ENCODE data around the gene XKR7. TPM values are rescaled to one million over a fixed set of nuclear protein-coding genes. Genes with fewer than 3 reads are reported as not detected.
"Not testable (repeated sequence)": the region's sequence is repeated elsewhere in the genome, so short reads cannot be mapped to it uniquely, and the experiment has no call there.

Gene XKR7
- total RNA-seq, 1 experiment from 2014 or later, result not detected

- Histone ChIP-seq H3K4me1 (ENCODE audit: low read length) (peaks cover 7% of the 10 kb centered on the region), H3K9me2 (replicated peaks; ENCODE audit: insufficient read depth, low read length) (no peaks in the 10 kb centered on the region), H3K36me3 (ENCODE audit: insufficient read depth, low read length) (no peaks in the 10 kb centered on the region), H3K9me3 (ENCODE audit: low read length) (no peaks in the 10 kb centered on the region), H3K79me2 (ENCODE audit: low read length) (no peaks in the 10 kb centered on the region), H4K20me1 (ENCODE audit: insufficient read depth, low read depth, low read length) (no peaks in the 10 kb centered on the region), H3K4me2 (ENCODE audit: low read depth, low read length, poor library complexity, severe bottlenecking) (no peak overlapping the region), H3K9ac (ENCODE audit: low read length) (no peak overlapping the region), H3K27me3 (ENCODE audit: low read length) (no peaks in the 10 kb centered on the region), H3K27ac (ENCODE audit: low read length) (no peak overlapping the region), H3K4me3 (ENCODE audit: low read length) (no peak overlapping the region), H2AFZ (ENCODE audit: low read length) (no peak overlapping the region)
- no peak for DNase-seq
Measured at GRCh38 chr20:31923388-31924331, 44.3 kb upstream of the XKR7 start.

GRCh38 chr20:31924561-31924960 lies 43.4 kb upstream of the XKR7 start:
- H3K4me2 ChIP-seq (ENCODE audit: low read depth, low read length, poor library complexity, severe bottlenecking), result no peak overlapping the region

GRCh38 chr20:31925631-31926030 lies 42.3 kb upstream of the XKR7 start:
- H3K27ac ChIP-seq (ENCODE audit: low read length), result no peak overlapping the region

More at GRCh38 chr20:31924561-31924960, 43.4 kb upstream of the XKR7 start:
- H3K79me2 ChIP-seq (ENCODE audit: low read length), result no peaks in the 10 kb centered on the region
- H3K27me3 ChIP-seq (ENCODE audit: low read length), result no peaks in the 10 kb centered on the region
- DNase-seq, result no peak
- no peaks in the 10 kb centered on the region for H3K36me3 ChIP-seq (ENCODE audit: insufficient read depth, low read length)
- no peak overlapping the region for H3K4me3 ChIP-seq (ENCODE audit: low read length)
- no peak overlapping the region for H3K27ac ChIP-seq (ENCODE audit: low read length)
- H2AFZ ChIP-seq (ENCODE audit: low read length), result no peak overlapping the region
- H3K9me2 ChIP-seq (replicated peaks; ENCODE audit: insufficient read depth, low read length), result no peaks in the 10 kb centered on the region
- no peak overlapping the region for H3K9ac ChIP-seq (ENCODE audit: low read length)
- no peaks in the 10 kb centered on the region for H4K20me1 ChIP-seq (ENCODE audit: insufficient read depth, low read depth, low read length)
- peaks cover 4% of the 10 kb centered on the region for H3K4me1 ChIP-seq (ENCODE audit: low read length)
- H3K9me3 ChIP-seq (ENCODE audit: low read length), result no peaks in the 10 kb centered on the region

GRCh38 chr20:31926493-31926892 lies 41.5 kb upstream of the XKR7 start:
- H3K9me2 ChIP-seq (replicated peaks; ENCODE audit: insufficient read depth, low read length), result no peaks in the 10 kb centered on the region
- no peak overlapping the region for H3K9ac ChIP-seq (ENCODE audit: low read length)
- H3K36me3 ChIP-seq (ENCODE audit: insufficient read depth, low read length), result no peaks in the 10 kb centered on the region
- no peaks in the 10 kb centered on the region for H3K79me2 ChIP-seq (ENCODE audit: low read length)
- H3K4me3 ChIP-seq (ENCODE audit: low read length), result no peak overlapping the region
- no peak overlapping the region for H2AFZ ChIP-seq (ENCODE audit: low read length)
- H3K27me3 ChIP-seq (ENCODE audit: low read length), result no peaks in the 10 kb centered on the region
- H3K4me1 ChIP-seq (ENCODE audit: low read length), result no peaks in the 10 kb centered on the region
- no peak for DNase-seq
- H4K20me1 ChIP-seq (ENCODE audit: insufficient read depth, low read depth, low read length), result no peaks in the 10 kb centered on the region
- no peaks in the 10 kb centered on the region for H3K9me3 ChIP-seq (ENCODE audit: low read length)
- no peak overlapping the region for H3K27ac ChIP-seq (ENCODE audit: low read length)
- no peak overlapping the region for H3K4me2 ChIP-seq (ENCODE audit: low read depth, low read length, poor library complexity, severe bottlenecking)

More at GRCh38 chr20:31925631-31926030, 42.3 kb upstream of the XKR7 start:
- no peak for DNase-seq
- Histone ChIP-seq H3K27me3 (ENCODE audit: low read length) (no peaks in the 10 kb centered on the region), H3K4me3 (ENCODE audit: low read length) (no peak overlapping the region), H4K20me1 (ENCODE audit: insufficient read depth, low read depth, low read length) (no peaks in the 10 kb centered on the region), H3K4me1 (ENCODE audit: low read length) (no peaks in the 10 kb centered on the region), H2AFZ (ENCODE audit: low read length) (no peak overlapping the region), H3K9me2 (replicated peaks; ENCODE audit: insufficient read depth, low read length) (no peaks in the 10 kb centered on the region), H3K36me3 (ENCODE audit: insufficient read depth, low read length) (no peaks in the 10 kb centered on the region), H3K79me2 (ENCODE audit: low read length) (no peaks in the 10 kb centered on the region), H3K9me3 (ENCODE audit: low read length) (no peaks in the 10 kb centered on the region), H3K4me2 (ENCODE audit: low read depth, low read length, poor library complexity, severe bottlenecking) (no peak overlapping the region), H3K9ac (ENCODE audit: low read length) (no peak overlapping the region)

GRCh38 chr20:31927627-31928159 lies 40.3 kb upstream of the XKR7 start:
- no peak overlapping the region for H3K4me2 ChIP-seq (ENCODE audit: low read depth, low read length, poor library complexity, severe bottlenecking)
- no peaks in the 10 kb centered on the region for H3K9me3 ChIP-seq (ENCODE audit: low read length)
- no peaks in the 10 kb centered on the region for H3K79me2 ChIP-seq (ENCODE audit: low read length)

GRCh38 chr20:31929631-31930030 lies 38.3 kb upstream of the XKR7 start:
- not testable (repeated sequence) for H4K20me1 ChIP-seq (ENCODE audit: insufficient read depth, low read depth, low read length); H3K9me2 ChIP-seq (replicated peaks; ENCODE audit: insufficient read depth, low read length); H3K9me3 ChIP-seq (ENCODE audit: low read length); H3K27ac ChIP-seq (ENCODE audit: low read length); H3K27me3 ChIP-seq (ENCODE audit: low read length); H3K4me3 ChIP-seq (ENCODE audit: low read length); H3K4me2 ChIP-seq (ENCODE audit: low read depth, low read length, poor library complexity, severe bottlenecking); H3K4me1 ChIP-seq (ENCODE audit: low read length); H3K36me3 ChIP-seq (ENCODE audit: insufficient read depth, low read length); H2AFZ ChIP-seq (ENCODE audit: low read length); DNase-seq; H3K9ac ChIP-seq (ENCODE audit: low read length); H3K79me2 ChIP-seq (ENCODE audit: low read length)

More at GRCh38 chr20:31927627-31928159, 40.3 kb upstream of the XKR7 start:
- H3K27ac ChIP-seq (ENCODE audit: low read length), result no peak overlapping the region
- H3K36me3 ChIP-seq (ENCODE audit: insufficient read depth, low read length), result no peaks in the 10 kb centered on the region
- no peaks in the 10 kb centered on the region for H3K9me2 ChIP-seq (replicated peaks; ENCODE audit: insufficient read depth, low read length)
- no peak for DNase-seq
- no peaks in the 10 kb centered on the region for H3K27me3 ChIP-seq (ENCODE audit: low read length)
- H3K4me1 ChIP-seq (ENCODE audit: low read length), result no peaks in the 10 kb centered on the region
- no peaks in the 10 kb centered on the region for H4K20me1 ChIP-seq (ENCODE audit: insufficient read depth, low read depth, low read length)
- H3K4me3 ChIP-seq (ENCODE audit: low read length), result no peak overlapping the region
- no peak overlapping the region for H3K9ac ChIP-seq (ENCODE audit: low read length)
- H2AFZ ChIP-seq (ENCODE audit: low read length), result no peak overlapping the region

- Histone ChIP-seq H3K9me2 (replicated peaks; ENCODE audit: insufficient read depth, low read length) (no peaks in the 10 kb centered on the region), H3K9me3 (ENCODE audit: low read length) (no peaks in the 10 kb centered on the region), H4K20me1 (ENCODE audit: insufficient read depth, low read depth, low read length) (no peaks in the 10 kb centered on the region), H3K79me2 (ENCODE audit: low read length) (no peaks in the 10 kb centered on the region), H3K27ac (ENCODE audit: low read length) (no peak overlapping the region), H2AFZ (ENCODE audit: low read length) (no peak overlapping the region), H3K4me2 (ENCODE audit: low read depth, low read length, poor library complexity, severe bottlenecking) (no peak overlapping the region), H3K4me1 (ENCODE audit: low read length) (no peaks in the 10 kb centered on the region), H3K9ac (ENCODE audit: low read length) (no peak overlapping the region), H3K27me3 (ENCODE audit: low read length) (no peaks in the 10 kb centered on the region), H3K4me3 (ENCODE audit: low read length) (no peak overlapping the region), H3K36me3 (ENCODE audit: insufficient read depth, low read length) (no peaks in the 10 kb centered on the region)
- DNase-seq, result no peak
Measured at GRCh38 chr20:31930779-31931178, 37.2 kb upstream of the XKR7 start.

GRCh38 chr20:31933698-31934097 lies 34.3 kb upstream of the XKR7 start:
- Histone ChIP-seq H4K20me1 (ENCODE audit: insufficient read depth, low read depth, low read length) (no peaks in the 10 kb centered on the region), H3K27me3 (ENCODE audit: low read length) (no peaks in the 10 kb centered on the region), H3K4me2 (ENCODE audit: low read depth, low read length, poor library complexity, severe bottlenecking) (no peak overlapping the region), H3K4me3 (ENCODE audit: low read length) (no peak overlapping the region), H3K9ac (ENCODE audit: low read length) (no peak overlapping the region), H3K4me1 (ENCODE audit: low read length) (no peaks in the 10 kb centered on the region), H3K79me2 (ENCODE audit: low read length) (no peaks in the 10 kb centered on the region), H3K27ac (ENCODE audit: low read length) (no peak overlapping the region), H2AFZ (ENCODE audit: low read length) (no peak overlapping the region), H3K9me3 (ENCODE audit: low read length) (no peaks in the 10 kb centered on the region), H3K36me3 (ENCODE audit: insufficient read depth, low read length) (no peaks in the 10 kb centered on the region), H3K9me2 (replicated peaks; ENCODE audit: insufficient read depth, low read length) (no peaks in the 10 kb centered on the region)
- DNase-seq, result no peak

Measured in Karpas-422 (cell line).